B cell (primary cell): ENCODE data around the gene MTMR6.

Experiments used
- EZH2 ChIP-seq: IDR thresholded peaks from 2 replicates; pipeline ENCODE4 v1.6.1; 2012; ENCODE audit warnings: borderline replicate concordance, low read depth, mild to moderate bottlenecking, moderate library complexity, low read length; ENCODE audit not compliant: insufficient read depth, poor library complexity, severe bottlenecking
- TF ChIP-seq, protein P1 (sequence below): fragments of 200-600 bp; IDR thresholded peaks from one replicate; pipeline ENCODE4 v1.8.0; 2022; ENCODE audit warnings: antibody characterized with exemption, mild to moderate bottlenecking

GRCh38 chr13:25214491-25215252 lies 72.6 kb downstream of the MTMR6 start:
- TF ChIP-seq, protein P1, sequence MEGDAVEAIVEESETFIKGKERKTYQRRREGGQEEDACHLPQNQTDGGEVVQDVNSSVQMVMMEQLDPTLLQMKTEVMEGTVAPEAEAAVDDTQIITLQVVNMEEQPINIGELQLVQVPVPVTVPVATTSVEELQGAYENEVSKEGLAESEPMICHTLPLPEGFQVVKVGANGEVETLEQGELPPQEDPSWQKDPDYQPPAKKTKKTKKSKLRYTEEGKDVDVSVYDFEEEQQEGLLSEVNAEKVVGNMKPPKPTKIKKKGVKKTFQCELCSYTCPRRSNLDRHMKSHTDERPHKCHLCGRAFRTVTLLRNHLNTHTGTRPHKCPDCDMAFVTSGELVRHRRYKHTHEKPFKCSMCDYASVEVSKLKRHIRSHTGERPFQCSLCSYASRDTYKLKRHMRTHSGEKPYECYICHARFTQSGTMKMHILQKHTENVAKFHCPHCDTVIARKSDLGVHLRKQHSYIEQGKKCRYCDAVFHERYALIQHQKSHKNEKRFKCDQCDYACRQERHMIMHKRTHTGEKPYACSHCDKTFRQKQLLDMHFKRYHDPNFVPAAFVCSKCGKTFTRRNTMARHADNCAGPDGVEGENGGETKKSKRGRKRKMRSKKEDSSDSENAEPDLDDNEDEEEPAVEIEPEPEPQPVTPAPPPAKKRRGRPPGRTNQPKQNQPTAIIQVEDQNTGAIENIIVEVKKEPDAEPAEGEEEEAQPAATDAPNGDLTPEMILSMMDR, result no peak
- no peak for TF ChIP-seq EZH2
